Fibroblast of lung (primary cell): Measurements from ENCODE around the gene MISP3.

Experiments used
- CTCF ChIP-seq, 2 donors: IDR thresholded peaks in 1 of 2; conservative IDR thresholded peaks in 1 of 2; 1 replicate in 1 of 2; 2 replicates in 1 of 2; pipeline ENCODE4 v1.5.1; 2011 to 2012; ENCODE audit warnings: low read length in 2 of 2, control low read depth in 1 of 2, inconsistent platforms in 1 of 2, low read depth in 1 of 2, mild to moderate bottlenecking in 1 of 2
- EZH2 ChIP-seq: IDR thresholded peaks from 2 replicates; pipeline ENCODE4 v1.5.1; 2012; ENCODE audit warnings: low read length, control low read depth, mild to moderate bottlenecking; ENCODE audit errors: missing control alignments

- TF ChIP-seq CTCF (conservative IDR thresholded peaks at IDR 0.05 in 1 of 2, IDR thresholded peaks at IDR 0.05 in 1 of 2; ENCODE audit: low read depth in 1 of 2, low read length in 2 of 2) (no peak), EZH2 (no peak)
These were observed 20.1 kb upstream of the MISP3 start for GRCh38 chr19:14052470-14052869.
